Activated T-helper 9 cell treated with anti-CD3 and anti-CD28 coated beads, Interleukin-2, amount 50 U/mL, for 16 hours (primary cell): Measurements from ENCODE around the gene TEX55.
"Not testable (repeated sequence)": the region's sequence is repeated elsewhere in the genome, so short reads cannot be mapped to it uniquely, and the experiment has no call there.

Experiments
- DNase-seq: peaks from one replicate; pipeline ENCODE4 v3.0.0-alpha.2; 2020; ENCODE audit warnings: low read depth

Gene TEX55

DNA sequence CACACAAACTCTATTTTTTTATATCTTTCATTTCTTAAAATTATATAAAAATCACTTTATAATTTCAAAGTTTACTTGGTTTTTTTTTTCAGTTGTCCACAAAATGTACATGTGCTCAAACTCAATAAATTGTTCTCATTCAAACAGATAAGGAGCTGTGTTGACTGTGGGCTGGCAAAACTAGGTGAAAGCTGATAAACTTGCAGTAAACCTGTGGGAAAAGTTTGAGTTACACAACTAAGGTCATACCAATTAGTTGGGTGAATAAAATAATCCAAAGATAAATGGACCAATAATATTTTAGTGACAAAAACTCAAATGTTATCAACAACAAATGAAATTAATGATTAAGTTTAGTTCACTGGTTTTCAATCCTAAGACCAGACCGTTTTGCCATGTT is 14.8 kb downstream of the TEX55 start:
- no peak for DNase-seq

DNA sequence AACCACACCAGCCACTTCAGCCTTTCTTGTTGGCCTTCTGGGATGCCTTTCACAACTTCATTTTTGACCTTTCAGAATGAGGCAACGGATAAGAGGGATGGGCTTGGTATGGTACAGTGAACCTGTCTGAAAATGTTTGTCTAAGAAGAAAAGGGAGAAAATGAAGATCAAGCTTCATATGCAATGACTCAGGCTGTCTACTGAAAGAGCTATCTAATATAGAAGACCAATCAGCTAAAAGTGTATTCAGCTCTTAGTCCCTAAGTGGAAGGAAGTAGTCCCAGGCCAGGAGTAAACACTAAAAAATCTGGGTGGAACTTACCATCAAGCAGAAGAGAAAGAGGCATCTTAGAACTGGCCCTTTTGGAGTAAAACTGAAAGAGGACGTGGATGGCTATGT is 15.3 kb downstream of the TEX55 start:
- DNase-seq: no peak

GRCh38 chr3:119164745-119165144 is 18.8 kb downstream of the TEX55 start:
- DNase-seq: not testable (repeated sequence)

DNA sequence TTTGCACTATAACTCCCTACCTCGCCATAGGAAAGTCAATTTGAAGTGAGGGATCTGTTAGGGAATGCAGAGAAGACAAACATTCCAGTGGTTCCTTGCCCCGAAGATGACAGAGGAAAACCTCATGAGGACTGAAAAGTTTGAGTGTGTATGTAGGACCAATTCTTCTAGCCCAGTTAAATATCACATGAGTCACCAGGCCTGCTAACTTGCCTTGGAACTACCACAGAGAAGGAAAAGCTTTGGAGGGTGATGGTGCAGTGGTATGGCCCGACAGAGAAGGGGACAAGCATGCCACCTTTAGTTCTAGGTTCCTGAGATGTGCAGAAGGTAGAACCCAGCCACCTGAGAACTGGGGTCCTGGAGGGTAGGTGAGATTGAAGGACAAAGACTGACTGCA is 24.9 kb downstream of the TEX55 start:
- no peak for DNase-seq

- no peak for DNase-seq
Measured at GRCh38 chr3:119173325-119173724, 27.4 kb downstream of the TEX55 start, which contains the start of gene UPK1B. Gene UPK1B, plus strand, starts transcription at chr3:119173598. Its CDS starts 13,144 bp downstream, at chr3:119186742.

DNA sequence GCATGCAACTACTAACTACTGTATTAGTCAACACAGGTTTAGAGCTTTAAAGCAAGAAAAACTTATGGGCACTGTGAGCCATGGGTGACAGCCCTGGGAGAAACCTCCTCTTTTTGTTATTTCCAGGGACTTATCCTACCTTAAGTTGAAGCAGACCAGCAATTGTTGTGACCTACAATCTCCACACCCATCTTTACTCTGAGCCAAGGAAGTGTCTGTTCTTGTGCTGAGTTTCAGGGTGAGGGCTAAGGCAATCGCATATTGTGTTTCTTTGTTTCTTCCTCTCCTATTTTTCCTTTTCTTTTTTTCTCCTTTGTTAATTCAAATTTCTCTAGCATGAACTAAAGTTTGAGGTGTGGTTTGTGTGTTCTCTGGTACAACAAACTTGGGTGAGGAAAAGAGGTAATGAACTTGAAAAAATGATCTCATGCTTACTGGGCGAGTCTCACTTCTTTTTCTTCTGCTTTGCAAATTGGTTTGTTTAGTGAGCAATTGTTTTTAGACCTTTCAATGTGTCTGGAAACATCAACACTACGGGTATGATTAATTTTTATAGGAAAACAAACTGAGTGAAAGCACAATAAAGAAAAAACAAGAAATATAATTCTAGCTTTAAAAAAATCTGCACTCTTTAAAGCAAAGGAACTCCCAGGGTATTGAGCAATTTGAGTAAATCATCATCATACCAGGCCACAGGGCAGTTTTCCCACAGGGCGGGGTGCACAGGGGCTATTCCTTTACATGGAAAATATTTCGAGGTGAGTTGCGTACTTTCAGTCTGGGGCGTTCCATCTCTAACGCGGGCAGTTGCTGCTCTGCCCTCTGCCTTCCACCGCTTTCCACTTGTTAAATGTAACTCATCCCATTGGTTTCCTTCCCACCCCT is 30.1 kb downstream of the TEX55 start:
- DNase-seq: no peak

GRCh38 chr3:119176778-119177177 is 30.8 kb downstream of the TEX55 start:
- DNase-seq: no peak

DNA sequence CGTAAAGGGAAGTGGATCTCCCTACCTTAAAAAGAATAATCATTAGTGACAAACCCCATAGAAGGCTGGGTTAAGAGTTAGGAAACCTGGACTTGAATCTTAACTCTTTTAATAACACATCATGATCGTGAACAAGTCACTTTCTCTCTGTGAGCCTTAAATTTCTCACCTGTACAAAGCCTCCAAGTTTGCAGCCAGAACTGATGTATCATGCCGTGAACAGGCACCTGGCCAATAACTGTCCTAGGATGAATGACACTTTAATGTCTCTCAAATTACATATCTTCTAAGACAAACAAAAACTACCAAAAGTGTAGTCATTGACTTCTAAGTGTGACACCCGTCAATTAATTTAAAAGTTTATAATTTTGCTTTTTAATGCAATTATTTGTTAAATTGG is 31.4 kb downstream of the TEX55 start:
- no peak for DNase-seq

DNA sequence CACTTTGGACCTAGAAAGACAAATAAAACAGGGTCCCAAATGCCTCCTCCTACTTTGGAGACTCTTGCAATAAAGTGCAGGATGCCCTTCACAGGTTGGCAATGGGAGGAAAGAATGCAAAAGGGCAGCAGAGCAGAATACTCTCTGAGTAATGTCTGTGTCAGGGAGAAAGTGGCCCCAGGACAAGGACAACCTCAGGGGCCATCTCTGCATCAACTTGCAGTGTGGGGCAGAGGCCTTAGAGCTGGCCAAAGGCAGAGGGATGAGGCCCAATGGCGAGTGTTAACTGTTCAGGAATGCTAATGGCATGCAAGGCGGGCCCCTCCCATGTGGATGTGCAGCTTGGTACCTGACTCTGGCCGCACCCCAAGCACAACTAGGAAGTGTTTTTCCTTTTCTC is 35.8 kb downstream of the TEX55 start:
- DNase-seq: no peak

GRCh38 chr3:119184111-119184510 is 38.1 kb downstream of the TEX55 start:
- no peak for DNase-seq

DNA sequence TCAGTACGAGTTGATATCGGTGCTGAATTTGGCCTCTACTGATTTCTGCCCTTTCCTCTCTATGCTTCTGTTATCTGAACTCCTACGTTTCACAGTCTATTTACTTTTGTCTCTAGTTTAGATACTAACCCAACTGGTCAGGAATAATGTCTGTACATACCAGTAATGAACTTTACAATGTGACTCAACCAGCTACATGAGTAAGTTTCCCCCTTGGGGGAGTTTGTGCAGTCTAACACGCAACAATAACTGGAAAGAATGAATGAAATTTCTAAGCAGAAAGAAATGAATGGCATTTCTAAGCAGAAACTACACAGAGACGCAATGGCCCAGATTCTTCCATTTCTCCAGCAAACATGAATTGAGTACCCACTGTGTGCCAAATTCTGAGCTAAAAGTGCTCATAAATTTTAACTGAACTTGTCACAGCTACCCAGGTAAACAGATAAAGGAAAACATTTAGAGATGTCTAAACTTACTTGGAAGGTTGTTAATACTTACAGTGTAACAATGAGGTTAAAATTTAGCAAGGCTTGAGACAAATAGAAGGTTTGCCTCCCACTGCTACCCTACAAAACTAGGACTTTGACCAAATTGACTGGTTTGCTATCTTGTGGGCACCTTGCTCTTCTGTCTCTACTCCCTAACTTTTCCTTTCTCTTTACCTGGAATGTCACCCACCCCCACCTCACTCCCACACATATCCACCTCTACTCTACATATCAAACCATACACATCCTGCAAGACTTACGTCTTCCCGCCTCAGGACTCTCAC is 39.0 kb downstream of the TEX55 start:
- no peak for DNase-seq

- DNase-seq: no peak
Measured at GRCh38 chr3:119187266-119187665, 41.3 kb downstream of the TEX55 start.

DNA sequence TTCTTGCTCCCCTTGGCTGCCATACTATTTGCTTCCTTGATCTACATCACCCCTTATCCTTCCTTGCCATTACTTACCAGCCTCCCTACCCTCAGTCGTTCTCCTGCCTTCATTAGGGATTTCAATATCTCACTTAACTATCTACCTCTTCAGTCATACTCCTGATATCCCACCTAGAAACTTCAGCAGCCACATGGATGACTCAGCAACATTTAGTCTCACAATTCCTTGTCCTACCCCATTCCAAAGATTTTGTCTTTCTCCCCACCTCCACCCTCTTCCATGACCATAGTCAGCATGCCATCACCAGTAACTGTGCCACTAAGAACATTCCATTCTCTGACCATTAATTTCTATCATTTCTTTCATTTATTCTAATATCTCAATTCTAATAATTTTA is 45.8 kb downstream of the TEX55 start:
- DNase-seq: no peak

DNA sequence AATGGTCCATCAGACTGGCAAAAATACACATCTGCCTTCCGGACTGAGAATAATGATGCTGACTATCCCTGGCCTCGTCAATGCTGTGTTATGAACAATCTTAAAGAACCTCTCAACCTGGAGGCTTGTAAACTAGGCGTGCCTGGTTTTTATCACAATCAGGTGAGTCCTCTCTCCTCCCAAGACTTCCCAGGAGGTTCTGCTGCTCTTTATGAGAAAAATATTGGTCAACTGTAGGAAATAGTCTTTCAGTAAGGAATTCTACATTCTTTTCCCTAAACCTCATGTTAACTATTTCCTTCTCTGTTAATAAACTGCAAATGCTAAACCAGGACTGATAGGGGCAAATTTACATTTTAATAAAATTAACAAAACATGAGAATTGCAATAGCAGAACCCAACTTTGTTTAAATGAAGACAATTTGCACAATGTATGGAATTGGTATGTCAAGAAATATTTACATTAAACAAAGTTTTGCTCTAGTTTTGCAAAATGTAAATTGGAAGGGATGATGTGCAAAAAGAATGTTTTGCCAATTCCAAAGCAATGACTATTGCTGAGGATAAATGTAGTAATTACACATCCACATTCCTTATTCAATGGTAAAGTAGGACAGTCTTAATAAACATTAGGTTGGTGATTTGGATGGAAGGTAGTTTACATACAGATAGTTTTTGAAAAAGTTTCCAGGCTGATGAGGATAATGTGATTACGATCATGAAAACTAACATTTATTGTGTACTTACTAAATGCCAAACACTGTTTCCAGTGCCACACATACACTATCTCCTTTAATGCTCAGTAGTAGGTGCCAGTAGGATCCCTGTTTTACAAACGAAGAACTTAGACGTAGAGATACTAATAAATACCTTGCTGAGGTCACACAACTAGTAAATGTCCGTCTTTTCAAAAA is 48.5 kb downstream of the TEX55 start:
- DNase-seq: no peak

DNA sequence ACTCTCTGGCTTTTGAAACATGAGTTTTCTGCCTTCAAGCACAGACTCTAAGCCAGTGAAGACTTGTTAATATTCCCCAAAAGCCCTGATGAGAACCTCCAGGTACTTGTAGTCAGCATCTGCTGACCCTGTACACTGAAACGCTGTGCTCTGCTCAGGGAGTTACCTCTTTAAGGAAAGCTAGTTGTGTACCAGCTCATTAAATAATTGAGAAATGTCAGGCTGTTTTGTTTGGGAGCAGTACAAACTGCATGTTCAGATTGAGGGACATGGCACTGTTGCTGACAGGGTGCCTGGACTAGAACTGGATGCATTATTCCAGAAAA is 49.1 kb downstream of the TEX55 start:
- DNase-seq: no peak

DNA sequence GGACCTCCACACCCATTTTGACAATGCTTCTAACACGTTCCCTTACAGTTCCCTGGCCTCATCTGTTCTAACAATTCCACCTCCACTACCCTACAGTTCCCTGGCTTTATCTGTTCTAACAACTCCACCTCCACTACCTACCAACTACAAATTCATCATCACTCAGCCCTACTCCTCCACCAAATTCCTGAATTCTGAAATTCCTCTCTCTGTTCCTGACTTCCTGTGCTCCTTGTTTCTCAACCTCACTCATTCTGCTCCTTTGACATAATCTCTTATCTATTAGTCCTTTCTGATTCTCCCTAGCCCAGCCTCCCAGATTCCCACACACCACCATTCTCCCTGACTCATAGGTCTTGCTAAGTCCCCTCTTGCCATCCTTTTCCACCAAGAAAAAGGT is 49.9 kb downstream of the TEX55 start:
- DNase-seq: no peak
